Amygdala (tissue), 56 donors: Measurements from ENCODE around the gene ZFC3H1.

Experiments
- DNase-seq, 56 donors: peaks; one replicate each; lab custom pipeline; 2025; lab: John Stamatoyannopoulos, UW

The ZFC3H1 gene

GRCh38 chr12:71685312-71685906 is 21.8 kb upstream of the ZFC3H1 start:
- DNase-seq: peak in 4 of 56 donors; percentile 2 to 7 (median 7)

DNA sequence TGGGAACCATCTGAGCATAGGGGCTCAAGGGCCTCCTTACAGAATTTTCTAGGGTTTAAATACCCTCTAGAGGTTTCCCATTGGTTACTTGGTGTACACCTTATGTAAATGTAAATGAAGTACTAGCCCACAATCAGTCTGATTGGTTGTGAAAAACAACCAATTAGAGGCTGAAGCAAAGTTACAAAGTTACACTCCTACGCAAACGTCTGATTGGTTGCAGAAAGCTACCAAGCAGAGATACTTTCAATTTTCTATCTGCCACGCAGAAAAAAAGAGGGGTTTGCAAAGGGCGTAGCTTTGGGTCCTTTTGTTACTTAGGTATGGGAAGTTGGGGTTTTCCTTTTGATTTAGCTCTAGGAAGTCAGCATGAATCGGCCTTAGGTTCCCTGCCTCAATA is 20.4 kb upstream of the ZFC3H1 start:
- no peak for DNase-seq

DNA sequence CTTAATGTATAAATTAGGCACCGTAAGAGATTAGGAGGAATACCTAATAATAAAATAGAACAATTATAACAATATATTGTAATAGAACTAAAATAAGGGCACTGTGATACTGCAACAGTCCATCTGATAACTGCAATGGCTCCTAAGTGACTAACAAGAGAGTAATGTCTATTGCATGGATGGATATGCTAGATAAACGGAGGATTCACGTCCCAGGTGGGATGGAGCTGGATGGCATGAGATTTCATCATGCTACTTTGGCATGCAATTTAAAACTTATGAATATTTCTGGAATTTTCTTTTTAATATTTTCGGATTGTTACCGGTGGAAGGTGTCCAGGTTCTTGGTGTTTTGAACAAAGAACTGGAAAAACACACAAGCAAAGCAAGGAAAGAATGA is 20.0 kb upstream of the ZFC3H1 start:
- DNase-seq: no peak

- no peak for DNase-seq
These were observed 18.8 kb upstream of the ZFC3H1 start for GRCh38 chr12:71682466-71682865.

- DNase-seq: no peak
These were observed 8.2 kb upstream of the ZFC3H1 start for GRCh38 chr12:71671816-71672215.

DNA sequence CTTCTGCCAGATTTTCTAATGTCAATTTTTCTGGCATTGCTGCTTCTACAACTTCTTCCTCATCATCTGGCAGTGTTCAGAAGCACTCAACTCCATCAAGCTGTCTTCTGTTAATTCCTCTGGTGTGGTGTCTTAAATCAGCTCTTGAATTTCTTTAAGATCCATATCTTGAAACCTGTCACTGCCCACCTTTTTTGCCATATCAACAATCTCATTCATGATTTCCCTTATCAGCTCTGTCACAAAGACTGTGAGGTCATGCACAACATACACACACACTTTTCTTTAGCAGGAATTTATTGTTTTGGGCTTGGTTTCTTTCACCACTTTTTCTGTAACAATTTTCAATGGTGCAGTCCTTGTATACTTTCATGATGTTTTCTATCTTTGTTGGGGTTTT is 7.7 kb upstream of the ZFC3H1 start:
- DNase-seq: no peak

- DNase-seq: no peak
These were observed 2.6 kb upstream of the ZFC3H1 start for GRCh38 chr12:71666259-71666658.

GRCh38 chr12:71665090-71665463 is 1.4 kb upstream of the ZFC3H1 start:
- DNase-seq: no peak

- peak in 5 of 56 donors; percentile 53 to 76 (median 65) for DNase-seq
These were observed 902 bp upstream of the ZFC3H1 start for GRCh38 chr12:71664411-71665089.

DNA sequence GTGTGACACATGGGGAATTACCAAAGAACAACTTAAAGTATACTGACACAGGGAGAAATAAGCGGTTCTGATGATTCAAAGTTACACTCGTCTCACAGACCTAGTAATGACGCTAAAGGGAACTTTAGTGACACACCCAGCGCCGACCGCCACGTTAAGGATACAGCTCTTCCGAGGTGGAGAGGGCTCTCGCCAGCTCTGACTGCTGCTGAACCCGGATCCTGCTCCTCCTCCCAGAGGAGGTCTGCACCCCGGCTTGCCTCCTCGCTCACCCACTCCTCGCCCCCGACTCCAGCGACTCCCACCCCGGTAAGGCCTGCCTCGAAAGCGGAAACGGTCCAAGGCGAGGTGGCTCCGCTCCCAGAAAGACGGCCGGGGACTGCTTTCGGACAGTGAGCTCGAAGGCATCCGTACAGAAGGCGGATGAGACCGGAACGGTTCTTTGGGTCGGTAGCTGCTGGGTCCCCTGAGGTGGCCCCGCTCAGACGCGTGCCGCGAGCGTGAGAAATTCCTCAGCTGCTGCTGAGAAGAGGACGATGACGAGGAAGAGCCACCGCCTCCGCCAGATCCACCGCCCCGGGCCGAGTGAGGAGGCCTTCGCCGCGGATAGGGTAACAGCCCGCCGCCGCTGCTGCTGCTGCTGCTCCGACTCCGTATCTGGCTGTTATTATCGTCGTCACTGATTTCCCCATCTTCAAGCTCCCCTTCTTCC is 643 bp downstream of the ZFC3H1 start:
- peak in 45 of 56 donors; percentile 5 to 75 (median 48) for DNase-seq

GRCh38 chr12:71661977-71662530 is 1.6 kb downstream of the ZFC3H1 start:
- DNase-seq: no peak

DNA sequence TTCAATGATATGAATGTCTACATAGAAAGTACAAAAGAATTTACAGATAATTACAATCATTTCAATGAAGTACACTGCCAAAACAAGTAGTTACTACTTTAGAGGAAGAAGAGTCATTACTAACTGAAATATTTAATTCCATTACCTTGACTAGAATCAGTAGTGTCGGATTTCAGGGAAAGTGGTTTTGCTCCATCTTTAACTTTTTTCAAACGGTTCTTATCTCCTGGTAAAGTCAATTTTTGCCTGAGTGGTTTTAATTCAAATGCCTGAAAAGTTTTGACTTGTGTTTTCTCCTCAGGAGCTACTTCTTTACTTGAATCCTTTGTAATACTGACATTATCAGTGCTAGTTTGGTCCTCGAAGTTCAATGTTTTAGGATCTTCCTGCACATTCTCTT is 6.9 kb downstream of the ZFC3H1 start:
- DNase-seq: no peak

- DNase-seq: no peak
These were observed 7.7 kb downstream of the ZFC3H1 start for GRCh38 chr12:71655907-71656306.

DNA sequence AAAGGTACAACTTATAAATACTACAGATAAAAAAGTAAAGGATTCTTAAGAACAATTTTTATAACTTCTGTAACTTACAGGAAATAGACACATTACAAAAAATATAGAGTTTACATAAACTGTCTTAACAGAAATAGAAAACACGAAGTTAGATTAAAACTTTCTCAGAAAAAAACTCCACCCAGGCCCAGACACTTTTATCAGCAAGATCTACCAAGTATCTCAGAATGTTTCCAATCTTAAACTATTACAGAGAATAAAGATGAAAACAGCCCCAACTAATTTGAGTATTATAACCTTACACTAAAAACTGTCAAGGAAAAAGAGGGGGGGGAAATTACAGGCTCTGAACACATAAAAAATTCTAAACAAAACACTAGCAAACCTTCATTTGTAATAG is 8.2 kb downstream of the ZFC3H1 start:
- DNase-seq: no peak

DNA sequence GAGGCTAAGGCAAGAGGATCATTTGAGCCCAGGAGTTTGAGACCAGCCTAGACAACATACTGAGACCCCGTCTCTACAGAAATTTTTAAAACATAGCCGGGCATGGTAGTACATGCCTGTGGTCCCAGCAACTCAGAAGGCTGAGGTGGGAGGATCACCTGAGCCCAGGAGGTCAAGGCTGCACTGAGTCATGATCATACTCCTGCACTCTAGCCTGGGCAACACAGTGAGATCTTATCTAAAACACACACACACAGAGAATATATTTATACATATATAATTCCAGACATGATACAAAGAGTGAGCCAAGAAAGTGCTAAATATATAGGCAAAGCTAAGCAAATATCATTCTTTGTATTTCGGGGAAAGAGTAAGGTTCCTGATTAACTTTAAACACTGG is 9.4 kb downstream of the ZFC3H1 start:
- no peak for DNase-seq

- no peak for DNase-seq
These were observed 10.5 kb downstream of the ZFC3H1 start for GRCh38 chr12:71653137-71653536.

DNA sequence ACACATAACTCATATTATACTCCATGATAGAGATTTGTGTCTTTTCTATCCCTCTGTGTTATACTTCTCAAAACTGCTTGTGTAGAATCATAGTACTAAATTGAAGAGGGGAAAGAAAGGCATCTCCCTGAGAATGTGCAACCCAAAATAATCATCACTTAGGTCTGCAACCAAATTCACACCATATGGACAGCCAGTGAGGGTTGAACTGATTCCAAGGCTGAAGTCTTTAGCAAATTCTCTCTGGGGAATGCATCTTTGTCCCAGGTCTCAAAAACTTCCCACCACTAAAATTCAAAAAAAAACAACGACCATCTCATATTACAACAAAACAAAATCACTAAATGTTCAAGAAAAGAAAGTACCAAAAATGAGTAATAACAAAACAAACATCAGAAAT is 11.0 kb downstream of the ZFC3H1 start:
- no peak for DNase-seq

- no peak for DNase-seq
These were observed 14.2 kb downstream of the ZFC3H1 start for GRCh38 chr12:71649401-71649800.

DNA sequence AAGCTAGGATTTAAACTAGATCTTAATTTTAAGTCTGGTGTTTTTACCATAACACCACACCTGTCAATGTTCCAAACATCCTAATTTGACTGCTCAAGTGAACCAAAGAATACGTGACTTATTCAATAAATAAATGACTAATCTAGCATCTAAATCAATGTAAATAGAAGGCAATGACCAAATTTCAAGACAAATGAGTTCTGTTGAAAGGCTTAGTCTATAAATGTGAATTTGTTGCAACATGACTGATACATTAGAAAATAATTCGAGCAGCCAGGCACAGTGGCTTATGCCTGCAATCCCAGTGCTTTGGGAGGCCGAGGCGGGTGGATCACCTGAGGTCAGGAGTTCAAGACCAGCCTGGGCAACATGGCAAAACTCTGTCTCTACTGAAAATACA is 15.1 kb downstream of the ZFC3H1 start:
- no peak for DNase-seq

DNA sequence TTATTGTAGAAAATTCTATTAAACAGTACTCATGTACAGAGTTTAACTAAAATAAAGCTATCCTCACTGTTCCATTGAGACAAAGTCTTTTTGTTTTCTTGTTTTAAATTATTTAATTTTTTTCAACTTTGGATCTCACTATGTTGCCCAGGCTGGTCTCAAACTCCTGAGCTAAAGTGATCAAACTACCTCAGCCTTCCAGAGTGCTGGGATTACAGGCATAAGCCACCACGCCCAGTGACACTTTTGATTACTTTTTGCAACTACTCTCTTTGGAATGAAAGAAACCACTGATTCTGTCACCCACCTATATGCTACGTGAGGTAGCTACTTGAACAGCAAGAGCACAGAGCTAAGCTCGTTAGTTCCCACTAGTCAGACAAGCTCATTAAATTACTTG is 17.1 kb downstream of the ZFC3H1 start:
- DNase-seq: no peak

GRCh38 chr12:71645268-71645667 is 18.4 kb downstream of the ZFC3H1 start:
- DNase-seq: no peak

- DNase-seq: no peak
These were observed 21.4 kb downstream of the ZFC3H1 start for GRCh38 chr12:71642264-71642663.
